Naive B cell (primary cell): ENCODE results near the gene ATP2A3. TPM values are rescaled to one million over a fixed set of nuclear protein-coding genes. Genes with fewer than 3 reads are reported as not detected.
A peak's percentile ranks its signal among the peaks of the same experiment; 100 is the strongest.
"Not testable (repeated sequence)": the region's sequence is repeated elsewhere in the genome, so short reads cannot be mapped to it uniquely, and the experiment has no call there.

Experiments
- ATAC-seq, 2 donors: fragments of 150-1000 bp; cut with Tn5 transposase; 2 replicates each; pipeline ENCODE4 v1.10.0; 2021; ENCODE audit warnings: low read depth in 2 of 2, mild to moderate bottlenecking in 2 of 2, moderate library complexity in 2 of 2
- DNase-seq: peaks from one replicate; pipeline ENCODE4 v3.0.0; 2022
- H3K27ac Mint-ChIP-seq, 6 donors: one replicate each; pipeline ENCODE4 v1.8.0; 2020 to 2022; ENCODE audit warnings: mild to moderate bottlenecking in 6 of 6, mixed read lengths in 6 of 6, moderate library complexity in 5 of 6, inconsistent platforms in 2 of 6
- H3K27me3 Mint-ChIP-seq, 3 donors: one replicate each; pipeline ENCODE4 v1.8.0; 2021 to 2022; ENCODE audit warnings: mixed read lengths in 3 of 3, mild to moderate bottlenecking in 1 of 3
- H3K36me3 Mint-ChIP-seq, 2 donors: one replicate each; pipeline ENCODE4 v1.8.0; 2020 to 2022; ENCODE audit warnings: mixed read lengths in 2 of 2, inconsistent platforms in 1 of 2, mild to moderate bottlenecking in 1 of 2
- H3K4me1 Mint-ChIP-seq, 3 donors: one replicate each; pipeline ENCODE4 v1.8.0; 2020 to 2022; ENCODE audit warnings: mixed read lengths in 3 of 3, inconsistent platforms in 1 of 3, mild to moderate bottlenecking in 1 of 3, moderate library complexity in 1 of 3
- H3K4me3 Mint-ChIP-seq, 8 donors: one replicate each; pipeline ENCODE4 v1.8.0; 2020 to 2022; ENCODE audit warnings: mild to moderate bottlenecking in 8 of 8, mixed read lengths in 8 of 8, moderate library complexity in 8 of 8, inconsistent platforms in 2 of 8
- H3K9me3 Mint-ChIP-seq, 7 donors: one replicate each; pipeline ENCODE4 v1.8.0; 2020 to 2022; ENCODE audit warnings: mixed read lengths in 7 of 7, mild to moderate bottlenecking in 5 of 7, inconsistent platforms in 2 of 7, moderate library complexity in 1 of 7
- polyA plus RNA-seq, 6 donors: library from polyadenylated mRNA; unstranded; fragments of 300-500 nt; fragmentation: Illumina TruSeq; gene quantifications; one replicate each; pipeline ENCODE4 v1.2.3, GENCODE V29; 2021; ENCODE audit warnings: low read depth in 6 of 6

ATP2A3 gene
- polyA plus RNA-seq, 6 donors from 2014 or later = 68.7 to 180 (median 94.2) TPM

GRCh38 chr17:4003501-4004421 lies 39.5 kb upstream of the ATP2A3 start:
- Mint-ChIP-seq H3K4me3 (peak overlapping the region in 3 of 8 donors; percentile 23 to 30 (median 29)), H3K27me3 (no peaks in the 10 kb centered on the region), H3K27ac (peak overlapping the region in 5 of 6 donors; percentile 44 to 79 (median 49)), H3K4me1 (peaks cover 15 to 33% (median 23%) of the 10 kb centered on the region in 3 donors), H3K9me3 (no peaks in the 10 kb centered on the region), H3K36me3 (peaks cover 0 to 10% of the 10 kb centered on the region in 2 donors)
- DNase-seq = no peak
- no peak for ATAC-seq

GRCh38 chr17:4003131-4003500 lies 38.9 kb upstream of the ATP2A3 start:
- no peaks in the 10 kb centered on the region for H3K27me3 Mint-ChIP-seq
- H3K36me3 Mint-ChIP-seq = peaks cover 0 to 10% of the 10 kb centered on the region in 2 donors
- no peak overlapping the region for H3K4me3 Mint-ChIP-seq
- DNase-seq (no peak), ATAC-seq (peak; percentile 20 to 40)
- peaks cover 0 to 2% (median 0%) of the 10 kb centered on the region in 7 donors for H3K9me3 Mint-ChIP-seq
- peaks cover 15 to 33% (median 23%) of the 10 kb centered on the region in 3 donors for H3K4me1 Mint-ChIP-seq
- H3K27ac Mint-ChIP-seq = peak overlapping the region in 2 of 6 donors; percentile 45 to 73

- Mint-ChIP-seq H3K4me3 (peak overlapping the region in 1 of 8 donors; percentile 74), H3K27ac (peak overlapping the region in 3 of 6 donors; percentile 49 to 67 (median 59)), H3K27me3 (no peaks in the 10 kb centered on the region), H3K9me3 (peaks cover 0 to 6% (median 2%) of the 10 kb centered on the region in 7 donors), H3K36me3 (no peaks in the 10 kb centered on the region), H3K4me1 (peaks cover 15 to 33% (median 19%) of the 10 kb centered on the region in 3 donors)
- no peak for ATAC-seq
- no peak for DNase-seq
Measured at GRCh38 chr17:4001048-4001590, 36.9 kb upstream of the ATP2A3 start.

- no peak for DNase-seq
- no peak overlapping the region for H3K27ac Mint-ChIP-seq
- no peaks in the 10 kb centered on the region for H3K27me3 Mint-ChIP-seq
- H3K4me1 Mint-ChIP-seq = peaks cover 4 to 21% (median 10%) of the 10 kb centered on the region in 3 donors
- ATAC-seq = no peak
- H3K36me3 Mint-ChIP-seq = peaks cover 0 to 9% of the 10 kb centered on the region in 2 donors
- H3K9me3 Mint-ChIP-seq = peaks cover 0 to 17% (median 12%) of the 10 kb centered on the region in 7 donors
- H3K4me3 Mint-ChIP-seq = no peak overlapping the region
Measured at GRCh38 chr17:3998436-3998835, 34.2 kb upstream of the ATP2A3 start.

GRCh38 chr17:3995067-3995466 lies 30.8 kb upstream of the ATP2A3 start:
- DNase-seq (no peak), ATAC-seq (no peak)
- peaks cover 0 to 17% (median 12%) of the 10 kb centered on the region in 7 donors for H3K9me3 Mint-ChIP-seq
- H3K27me3 Mint-ChIP-seq = no peaks in the 10 kb centered on the region
- H3K4me1 Mint-ChIP-seq = peaks cover 0 to 6% (median 3%) of the 10 kb centered on the region in 3 donors
- peaks cover 0 to 9% of the 10 kb centered on the region in 2 donors for H3K36me3 Mint-ChIP-seq
- no peak overlapping the region for H3K27ac Mint-ChIP-seq
- H3K4me3 Mint-ChIP-seq = no peak overlapping the region

- Mint-ChIP-seq H3K4me3 (no peak overlapping the region), H3K27ac (no peak overlapping the region), H3K9me3 (peaks cover 0 to 17% (median 12%) of the 10 kb centered on the region in 7 donors), H3K27me3 (no peaks in the 10 kb centered on the region), H3K36me3 (peaks cover 0 to 9% of the 10 kb centered on the region in 2 donors), H3K4me1 (peaks cover 0 to 6% (median 3%) of the 10 kb centered on the region in 3 donors)
- DNase-seq (no peak), ATAC-seq (no peak)
Measured at GRCh38 chr17:3994221-3994576, 30.0 kb upstream of the ATP2A3 start.

GRCh38 chr17:3993493-3994220 lies 29.4 kb upstream of the ATP2A3 start:
- Mint-ChIP-seq H3K27me3 (no peaks in the 10 kb centered on the region), H3K4me3 (no peak overlapping the region), H3K9me3 (peaks cover 0 to 17% (median 12%) of the 10 kb centered on the region in 7 donors), H3K4me1 (peaks cover 0 to 6% (median 3%) of the 10 kb centered on the region in 3 donors), H3K27ac (no peak overlapping the region), H3K36me3 (peaks cover 0 to 9% of the 10 kb centered on the region in 2 donors)
- DNase-seq = no peak
- no peak for ATAC-seq

- no peak for ATAC-seq
- peaks cover 0 to 9% of the 10 kb centered on the region in 2 donors for H3K36me3 Mint-ChIP-seq
Measured at GRCh38 chr17:3992370-3992769, 28.1 kb upstream of the ATP2A3 start.

GRCh38 chr17:3991699-3992098 lies 27.5 kb upstream of the ATP2A3 start:
- H3K9me3 Mint-ChIP-seq = peaks cover 0 to 13% (median 11%) of the 10 kb centered on the region in 7 donors

More at GRCh38 chr17:3992370-3992769, 28.1 kb upstream of the ATP2A3 start:
- no peak for DNase-seq
- Mint-ChIP-seq H3K27me3 (no peaks in the 10 kb centered on the region), H3K9me3 (peaks cover 0 to 13% (median 11%) of the 10 kb centered on the region in 7 donors), H3K4me3 (no peak overlapping the region), H3K4me1 (peaks cover 0 to 6% (median 4%) of the 10 kb centered on the region in 3 donors), H3K27ac (no peak overlapping the region)

GRCh38 chr17:3990386-3991127 lies 26.3 kb upstream of the ATP2A3 start:
- Mint-ChIP-seq H3K9me3 (peaks cover 0 to 12% (median 7%) of the 10 kb centered on the region in 7 donors), H3K36me3 (peaks cover 0 to 9% of the 10 kb centered on the region in 2 donors), H3K27ac (no peak overlapping the region), H3K4me1 (peaks cover 4 to 21% (median 15%) of the 10 kb centered on the region in 3 donors), H3K4me3 (no peak overlapping the region), H3K27me3 (no peaks in the 10 kb centered on the region)
- DNase-seq (no peak), ATAC-seq (no peak)

More at GRCh38 chr17:3991699-3992098, 27.5 kb upstream of the ATP2A3 start:
- H3K4me1 Mint-ChIP-seq = peaks cover under 1 to 11% (median 10%) of the 10 kb centered on the region in 3 donors
- H3K4me3 Mint-ChIP-seq, H3K27ac Mint-ChIP-seq, H3K27me3 Mint-ChIP-seq, ATAC-seq, H3K36me3 Mint-ChIP-seq, DNase-seq: not testable (repeated sequence)

GRCh38 chr17:3989041-3989886 lies 25.0 kb upstream of the ATP2A3 start:
- DNase-seq (no peak), ATAC-seq (no peak)
- Mint-ChIP-seq H3K4me3 (no peak overlapping the region), H3K9me3 (peaks cover 0 to 3% (median 0%) of the 10 kb centered on the region in 7 donors), H3K4me1 (peaks cover 4 to 21% (median 15%) of the 10 kb centered on the region in 3 donors), H3K27ac (no peak overlapping the region), H3K27me3 (no peaks in the 10 kb centered on the region), H3K36me3 (peaks cover 0 to under 1% of the 10 kb centered on the region in 2 donors)
